Kidney (tissue), 14 donors: ENCODE data around the gene COL23A1. TPM values are rescaled to one million over a fixed set of nuclear protein-coding genes. Genes with fewer than 3 reads are reported as not detected.

Experiments used
- DNase-seq, 5 donors: peaks; one replicate each; pipeline ENCODE4 v3.0.0-alpha.2; 2013 to 2020
- FAIRE-seq: peaks from 2 replicates; lab custom pipeline; 2012; peaks lifted over from hg19 to GRCh38; lab: Jason Lieb, UNC
- H3K27ac ChIP-seq, 2 donors: one replicate each; pipeline ENCODE4 v1.7.0; 2013; ENCODE audit warnings: low read depth in 2 of 2, low read length in 2 of 2, inconsistent platforms in 1 of 2
- H3K27me3 ChIP-seq: one replicate; pipeline ENCODE4 v1.7.1; 2013; ENCODE audit warnings: low read length, inconsistent platforms; ENCODE audit not compliant: control insufficient read depth, insufficient read depth
- H3K36me3 ChIP-seq, 3 donors: one replicate each; pipeline versions ENCODE4 v1.7.0 to v1.7.1; 2013; ENCODE audit warnings: low read length in 3 of 3, control low read depth in 1 of 3, inconsistent platforms in 1 of 3; ENCODE audit not compliant: insufficient read depth in 3 of 3, control insufficient read depth in 2 of 3
- H3K4me1 ChIP-seq, 3 donors: one replicate each; pipeline versions ENCODE4 v1.7.0 to v1.7.1; 2013; ENCODE audit warnings: low read length in 3 of 3, inconsistent platforms in 1 of 3, low read depth in 1 of 3; ENCODE audit not compliant: control insufficient read depth in 2 of 3, insufficient read depth in 2 of 3
- H3K4me3 ChIP-seq, 3 donors: one replicate each; pipeline versions ENCODE4 v1.7.0 to v1.8.1; 2013; ENCODE audit warnings: low read length in 3 of 3, control low read depth in 1 of 3, inconsistent platforms in 1 of 3
- H3K9ac ChIP-seq, 3 donors: one replicate each; pipeline versions ENCODE4 v1.7.0 to v1.7.1; 2013; ENCODE audit warnings: low read length in 3 of 3, control low read depth in 1 of 3, inconsistent platforms in 1 of 3
- H3K9me3 ChIP-seq, 3 donors: one replicate each; pipeline versions ENCODE4 v1.7.0 to v1.7.1; 2013; ENCODE audit warnings: low read length in 3 of 3, control low read depth in 1 of 3, inconsistent platforms in 1 of 3; ENCODE audit not compliant: control insufficient read depth in 2 of 3, insufficient read depth in 1 of 3
- CTCF ChIP-seq: IDR thresholded peaks from 3 replicates; pipeline ENCODE4 v1.5.1; 2012; ENCODE audit warnings: mild to moderate bottlenecking, moderate library complexity, borderline replicate concordance; ENCODE audit not compliant: insufficient read depth; ENCODE audit errors: extremely low read depth
- intact Hi-C: fragments of 100-400 bp; cut with DNase I; formaldehyde crosslinking; loops from one replicate; pipeline ENCODE4 v1.11.1; 2022
- polyA plus RNA-seq: library from polyadenylated mRNA; stranded (reverse); fragments of 350-450 nt; fragmentation: Illumina TruSeq; extraction: RNeasy Lipid Tissue Mini Kit (QIAGEN cat#74804); gene quantifications from one replicate; pipeline ENCODE4 v1.2.3, GENCODE V29; 2014; ENCODE audit warnings: low read depth, low replicate concordance; ENCODE audit not compliant: insufficient read depth
- total RNA-seq: library from RNA; stranded (reverse); fragmentation: NEBNext Ultra II Directional; extraction: Animal tissue kit (Norgen Biotek cat#: 25700); gene quantifications from one replicate; pipeline ENCODE4 v1.2.1, GENCODE V29; 2021
- donor health status: control.
- donor health status: control.
- donor health status: control.
- donor health status: control.
- donor health status: control.
- donor health status: DM: yes; HTN: yes; CAD: no.
- donor health status: Normal renal cell carcinoma (clear cell type).

The COL23A1 gene
- total and polyA plus RNA-seq, 2 donors from 2014 or later: 4.1 to 8.7 TPM

GRCh38 chr5:178553517-178553916 lies 36.7 kb downstream of the COL23A1 start:
- TF ChIP-seq CTCF: no peak
- Histone ChIP-seq H3K4me3 (peak overlapping the region in 1 of 3 donors; percentile 7), H3K36me3 (no peaks in the 10 kb centered on the region), H3K27ac (peak overlapping the region in 1 of 2 donors; percentile 68), H3K9ac (no peak overlapping the region), H3K9me3 (no peaks in the 10 kb centered on the region), H3K4me1 (peaks cover 0 to 4% (median 4%) of the 10 kb centered on the region in 3 donors), H3K27me3 (no peaks in the 10 kb centered on the region)
- FAIRE-seq (no peak), DNase-seq (peak in 1 of 5 donors; percentile 48)
- intact Hi-C loops: loop anchor here (5.0 kb wide), 1 partner anchor 276 kb away; no protein-coding TSS in a partner anchor

- Histone ChIP-seq H3K9ac (no peak overlapping the region), H3K4me3 (no peak overlapping the region), H3K27me3 (no peaks in the 10 kb centered on the region), H3K36me3 (no peaks in the 10 kb centered on the region), H3K27ac (no peak overlapping the region), H3K9me3 (no peaks in the 10 kb centered on the region), H3K4me1 (peaks cover 0 to 6% (median 4%) of the 10 kb centered on the region in 3 donors)
- TF ChIP-seq CTCF: no peak
- DNase-seq (peak in 1 of 5 donors; percentile 39), FAIRE-seq (no peak)
- intact Hi-C loops: loop anchor here (5.0 kb wide), 1 partner anchor 274 kb away; no protein-coding TSS in a partner anchor
Measured at GRCh38 chr5:178551468-178551867, 38.7 kb downstream of the COL23A1 start.

GRCh38 chr5:178551059-178551458 lies 39.1 kb downstream of the COL23A1 start:
- FAIRE-seq: peak; percentile 99
- H3K27me3 ChIP-seq: no peaks in the 10 kb centered on the region
- H3K27ac ChIP-seq: no peak overlapping the region
- H3K9me3 ChIP-seq: no peaks in the 10 kb centered on the region
- TF ChIP-seq CTCF: peak; percentile 52
- H3K4me1 ChIP-seq: peaks cover 0 to 6% (median 4%) of the 10 kb centered on the region in 3 donors
- peak in 1 of 5 donors; percentile 50 for DNase-seq
- intact Hi-C loops: loop anchor here (5.0 kb wide), 1 partner anchor 274 kb away; no protein-coding TSS in a partner anchor
- no peaks in the 10 kb centered on the region for H3K36me3 ChIP-seq
- no peak overlapping the region for H3K9ac ChIP-seq
- no peak overlapping the region for H3K4me3 ChIP-seq

- Histone ChIP-seq H3K9ac (no peak overlapping the region), H3K9me3 (no peaks in the 10 kb centered on the region), H3K36me3 (no peaks in the 10 kb centered on the region), H3K4me1 (peaks cover 0 to 6% (median 4%) of the 10 kb centered on the region in 3 donors), H3K27me3 (no peaks in the 10 kb centered on the region), H3K27ac (no peak overlapping the region), H3K4me3 (no peak overlapping the region)
- TF ChIP-seq CTCF: no peak
- FAIRE-seq (no peak), DNase-seq (no peak)
- intact Hi-C loops: no loop called here
Measured at GRCh38 chr5:178548746-178549145, 41.4 kb downstream of the COL23A1 start.
